CD4-positive, alpha-beta T cell (primary cell): ENCODE measurements around the gene BTBD2. TPM values are rescaled to one million over a fixed set of nuclear protein-coding genes. Genes with fewer than 3 reads are reported as not detected.
A peak's percentile ranks its signal among the peaks of the same experiment; 100 is the strongest.

Experiments
- ATAC-seq: fragments of 200-7000 bp; cut with Tn5 transposase; one replicate; pipeline ENCODE4 v1.10.0; 2022; ENCODE audit warnings: mild to moderate bottlenecking; ENCODE audit not compliant: poor library complexity
- CTCF ChIA-PET: fragments of 350-600 bp; sonication (Branson Sonifier 250); formaldehyde crosslinking; loops from one replicate; lab custom pipeline; 2021; ENCODE audit warnings: antibody characterized with exemption, inconsistent platforms; lab: Charles Lee
- POLR2A ChIA-PET: fragments of 350-600 bp; sonication (Branson Sonifier 250); formaldehyde crosslinking; loops from one replicate; lab custom pipeline; 2021; ENCODE audit warnings: antibody characterized with exemption, inconsistent platforms; lab: Charles Lee
- DNase-seq, 14 experiments: peaks; one replicate each; pipeline ENCODE4 v3.0.0-alpha.2; 2013 to 2020; ENCODE audit warnings: mixed read lengths in 2 of 14
- H3K27ac ChIP-seq, 2 donors: one replicate each; pipeline versions ENCODE4 v1.5.1 to v1.7.0; 2013; ENCODE audit warnings: low read length in 2 of 2, low read depth in 1 of 2, mild to moderate bottlenecking in 1 of 2
- H3K27me3 ChIP-seq, 2 experiments: 1 replicate in 1 of 2; 2 replicates in 1 of 2; pipeline versions ENCODE4 v1.6.1 to v1.7.0; 2013; ENCODE audit warnings: low read length in 2 of 2, control low read depth in 1 of 2, mild to moderate bottlenecking in 1 of 2, moderate library complexity in 1 of 2; ENCODE audit not compliant: insufficient read depth in 2 of 2, control insufficient read depth in 1 of 2
- H3K36me3 ChIP-seq: one replicate; pipeline ENCODE4 v1.6.1; 2013; ENCODE audit warnings: low read length, control low read depth; ENCODE audit not compliant: insufficient read depth
- H3K4me1 ChIP-seq: one replicate; pipeline ENCODE4 v1.6.1; 2013; ENCODE audit warnings: low read length, control low read depth; ENCODE audit not compliant: insufficient read depth
- H3K4me3 ChIP-seq: one replicate; pipeline ENCODE4 v1.5.1; 2013; ENCODE audit warnings: mild to moderate bottlenecking, low read length, moderate library complexity
- H3K9me3 ChIP-seq, 2 experiments: 1 replicate in 1 of 2; 2 replicates in 1 of 2; pipeline versions ENCODE4 v1.6.1 to v1.7.0; 2013; ENCODE audit warnings: low read length in 2 of 2, mild to moderate bottlenecking in 2 of 2, control low read depth in 1 of 2, moderate library complexity in 1 of 2; ENCODE audit not compliant: control insufficient read depth in 1 of 2, insufficient read depth in 1 of 2
- H3K27ac Mint-ChIP-seq: one replicate; pipeline ENCODE4 v1.8.0; 2020; ENCODE audit warnings: mixed read lengths
- H3K27me3 Mint-ChIP-seq: one replicate; pipeline ENCODE4 v1.8.0; 2021; ENCODE audit warnings: mixed read lengths
- H3K36me3 Mint-ChIP-seq: one replicate; pipeline ENCODE4 v1.8.0; 2021; ENCODE audit warnings: low read depth, mixed read lengths
- H3K4me1 Mint-ChIP-seq: one replicate; pipeline ENCODE4 v1.8.0; 2021; ENCODE audit warnings: low read depth, mixed read lengths
- H3K4me3 Mint-ChIP-seq: one replicate; pipeline ENCODE4 v1.8.0; 2020; ENCODE audit warnings: mild to moderate bottlenecking, mixed read lengths
- H3K9me3 Mint-ChIP-seq: one replicate; pipeline ENCODE4 v1.8.0; 2020; ENCODE audit warnings: mixed read lengths
- CTCF ChIP-seq: fragments of 200-600 bp; IDR thresholded peaks from one replicate; pipeline ENCODE4 v1.8.0; 2022; ENCODE audit warnings: antibody characterized with exemption, mild to moderate bottlenecking
- intact Hi-C, 2 experiments: fragments of 100-400 bp; cut with DNase I in 1 of 2; cut with micrococcal nuclease in 1 of 2; formaldehyde crosslinking; loops; one replicate each; pipeline versions ENCODE4 v1.15.1 to v1.9.0; 2023 to 2025; cut with DNase I, micrococcal nuclease
- total RNA-seq, 174 experiments: library from RNA in 2 of 174; stranded (reverse) in 2 of 174; gene quantifications; one replicate each; pipeline ENCODE4 v1.2.3 and lab custom pipeline; 2021 to 2026

BTBD2 gene
- total RNA-seq, 2 experiments from 2014 or later, result 44.4 to 44.9 TPM

- Histone ChIP-seq H3K36me3 (peaks cover 63% of the 10 kb centered on the region), H3K27me3 (no peaks in the 10 kb centered on the region), H3K4me3 (no peak overlapping the region), H3K4me1 (peaks cover 3% of the 10 kb centered on the region), H3K27ac (no peak overlapping the region), H3K9me3 (no peaks in the 10 kb centered on the region)
- no peak overlapping the region for H3K4me3 Mint-ChIP-seq
- CTCF ChIA-PET, result no interaction called here
- ATAC-seq (no peak), DNase-seq (no peak)
- H3K27me3 Mint-ChIP-seq, result no peaks in the 10 kb centered on the region
- no peak for TF ChIP-seq CTCF
- peaks cover 41% of the 10 kb centered on the region for H3K36me3 Mint-ChIP-seq
- H3K27ac Mint-ChIP-seq, result no peak overlapping the region
- intact Hi-C loops, result no loop called here
- no peaks in the 10 kb centered on the region for H3K9me3 Mint-ChIP-seq
- H3K4me1 Mint-ChIP-seq, result no peaks in the 10 kb centered on the region
- POLR2A ChIA-PET, result no interaction called here
Observed at GRCh38 chr19:1980091-1980808, 35.3 kb downstream of the BTBD2 start.

- H3K4me1 ChIP-seq, result peaks cover 3% of the 10 kb centered on the region
- no peaks in the 10 kb centered on the region for H3K27me3 ChIP-seq
- H3K36me3 Mint-ChIP-seq, result peaks cover 36% of the 10 kb centered on the region
- no peak for TF ChIP-seq CTCF
- H3K27ac ChIP-seq, result no peak overlapping the region
- ChIA-PET CTCF (no interaction called here), POLR2A (no interaction called here)
- no peak overlapping the region for H3K4me3 Mint-ChIP-seq
- ATAC-seq (no peak), DNase-seq (peak in 1 of 14 experiments; percentile 32)
- H3K9me3 ChIP-seq, result no peaks in the 10 kb centered on the region
- H3K4me1 Mint-ChIP-seq, result no peaks in the 10 kb centered on the region
- H3K27ac Mint-ChIP-seq, result no peak overlapping the region
- intact Hi-C loops, result no loop called here
- peaks cover 64% of the 10 kb centered on the region for H3K36me3 ChIP-seq
- no peak overlapping the region for H3K4me3 ChIP-seq
- H3K9me3 Mint-ChIP-seq, result no peaks in the 10 kb centered on the region
- H3K27me3 Mint-ChIP-seq, result no peaks in the 10 kb centered on the region
Observed at GRCh38 chr19:1979642-1980041, 35.9 kb downstream of the BTBD2 start.

GRCh38 chr19:1979017-1979416 is 36.5 kb downstream of the BTBD2 start:
- no peaks in the 10 kb centered on the region for H3K9me3 Mint-ChIP-seq
- H3K27ac Mint-ChIP-seq, result no peak overlapping the region
- no peaks in the 10 kb centered on the region for H3K27me3 Mint-ChIP-seq
- ChIA-PET POLR2A (no interaction called here), CTCF (no interaction called here)
- H3K36me3 Mint-ChIP-seq, result peaks cover 36% of the 10 kb centered on the region
- H3K27ac ChIP-seq, result no peak overlapping the region
- no peak for ATAC-seq
- intact Hi-C loops, result no loop called here
- no peak overlapping the region for H3K4me3 Mint-ChIP-seq
- TF ChIP-seq CTCF, result no peak
- peaks cover 64% of the 10 kb centered on the region for H3K36me3 ChIP-seq
- H3K4me3 ChIP-seq, result no peak overlapping the region
- no peaks in the 10 kb centered on the region for H3K9me3 ChIP-seq
- H3K4me1 ChIP-seq, result peaks cover 3% of the 10 kb centered on the region
- no peak for DNase-seq
- H3K27me3 ChIP-seq, result no peaks in the 10 kb centered on the region
- H3K4me1 Mint-ChIP-seq, result no peaks in the 10 kb centered on the region
